Fibroblast of skin of right biceps (primary cell): ENCODE data around the gene CRYBG1.

ENCODE experiments used
- DNase-seq: peaks from one replicate; pipeline ENCODE4 v3.0.0-alpha.2; 2013

The CRYBG1 gene, protein sequence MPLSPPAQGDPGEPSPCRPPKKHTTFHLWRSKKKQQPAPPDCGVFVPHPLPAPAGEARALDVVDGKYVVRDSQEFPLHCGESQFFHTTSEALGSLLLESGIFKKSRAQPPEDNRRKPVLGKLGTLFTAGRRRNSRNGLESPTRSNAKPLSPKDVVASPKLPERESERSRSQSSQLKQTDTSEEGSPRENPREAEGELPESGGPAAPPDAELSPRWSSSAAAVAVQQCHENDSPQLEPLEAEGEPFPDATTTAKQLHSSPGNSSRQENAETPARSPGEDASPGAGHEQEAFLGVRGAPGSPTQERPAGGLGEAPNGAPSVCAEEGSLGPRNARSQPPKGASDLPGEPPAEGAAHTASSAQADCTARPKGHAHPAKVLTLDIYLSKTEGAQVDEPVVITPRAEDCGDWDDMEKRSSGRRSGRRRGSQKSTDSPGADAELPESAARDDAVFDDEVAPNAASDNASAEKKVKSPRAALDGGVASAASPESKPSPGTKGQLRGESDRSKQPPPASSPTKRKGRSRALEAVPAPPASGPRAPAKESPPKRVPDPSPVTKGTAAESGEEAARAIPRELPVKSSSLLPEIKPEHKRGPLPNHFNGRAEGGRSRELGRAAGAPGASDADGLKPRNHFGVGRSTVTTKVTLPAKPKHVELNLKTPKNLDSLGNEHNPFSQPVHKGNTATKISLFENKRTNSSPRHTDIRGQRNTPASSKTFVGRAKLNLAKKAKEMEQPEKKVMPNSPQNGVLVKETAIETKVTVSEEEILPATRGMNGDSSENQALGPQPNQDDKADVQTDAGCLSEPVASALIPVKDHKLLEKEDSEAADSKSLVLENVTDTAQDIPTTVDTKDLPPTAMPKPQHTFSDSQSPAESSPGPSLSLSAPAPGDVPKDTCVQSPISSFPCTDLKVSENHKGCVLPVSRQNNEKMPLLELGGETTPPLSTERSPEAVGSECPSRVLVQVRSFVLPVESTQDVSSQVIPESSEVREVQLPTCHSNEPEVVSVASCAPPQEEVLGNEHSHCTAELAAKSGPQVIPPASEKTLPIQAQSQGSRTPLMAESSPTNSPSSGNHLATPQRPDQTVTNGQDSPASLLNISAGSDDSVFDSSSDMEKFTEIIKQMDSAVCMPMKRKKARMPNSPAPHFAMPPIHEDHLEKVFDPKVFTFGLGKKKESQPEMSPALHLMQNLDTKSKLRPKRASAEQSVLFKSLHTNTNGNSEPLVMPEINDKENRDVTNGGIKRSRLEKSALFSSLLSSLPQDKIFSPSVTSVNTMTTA (N-terminal part only)

DNA sequence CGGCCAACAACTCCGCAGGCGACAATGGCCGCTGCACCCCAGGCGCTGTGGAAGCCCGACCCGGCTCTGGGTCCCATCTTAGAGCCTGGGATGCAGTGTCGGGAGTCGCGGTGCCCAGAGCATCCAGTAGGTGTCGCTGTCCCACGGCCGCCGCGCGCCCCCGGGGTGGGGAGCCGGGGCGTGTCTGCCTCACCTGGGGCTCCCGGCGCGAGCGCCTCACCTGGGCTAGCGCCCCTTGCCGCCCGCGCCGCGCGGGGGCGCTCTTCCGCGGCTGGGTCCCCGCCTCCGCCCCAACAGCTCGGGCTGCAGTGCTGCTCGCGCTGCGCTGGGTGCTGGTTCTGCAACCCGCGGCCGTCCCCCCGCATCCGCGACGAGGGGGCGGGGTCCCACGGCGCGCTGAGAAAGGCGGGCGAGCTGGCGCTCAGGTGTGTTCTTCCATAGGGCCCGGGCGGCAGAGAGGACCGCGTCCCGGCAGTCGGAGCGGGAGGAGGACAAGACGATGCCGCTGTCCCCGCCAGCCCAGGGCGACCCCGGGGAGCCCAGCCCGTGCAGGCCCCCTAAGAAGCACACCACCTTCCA lies at the start of gene CRYBG1:
Gene CRYBG1 (plus strand): TSS at position 308 of the 579 bp plus-strand sequence. CDS start 192 bp downstream, at position 500.
- peak; percentile 26 for DNase-seq

DNA sequence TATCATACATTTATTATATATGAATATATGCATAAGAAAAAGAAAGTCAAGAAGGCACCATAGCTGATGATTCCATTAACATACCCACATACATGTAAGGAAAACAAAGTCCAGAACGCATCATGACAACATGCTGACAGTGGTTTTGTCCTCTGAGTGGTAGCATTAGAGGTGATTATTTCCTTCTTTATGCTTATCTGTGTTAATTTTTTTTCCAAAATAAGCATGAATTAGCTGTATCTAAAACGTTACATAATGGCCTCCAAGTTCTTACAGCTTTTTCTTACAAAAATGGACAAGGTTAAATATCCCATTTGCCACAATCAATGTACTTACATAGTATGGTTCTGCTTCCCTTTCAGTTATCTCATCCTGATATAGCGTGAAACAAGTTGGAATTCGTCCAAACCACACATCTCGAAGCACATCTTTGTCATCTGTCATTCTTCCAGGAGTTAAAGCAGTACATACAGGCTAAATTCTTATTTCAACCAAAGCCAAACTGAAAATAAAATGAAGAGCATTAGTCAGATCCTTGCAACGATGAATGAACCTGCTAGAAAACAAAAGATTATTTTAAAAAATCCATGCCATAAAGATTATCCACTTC lies 44.6 kb upstream of the CRYBG1 start:
- DNase-seq: peak; percentile 51

DNA sequence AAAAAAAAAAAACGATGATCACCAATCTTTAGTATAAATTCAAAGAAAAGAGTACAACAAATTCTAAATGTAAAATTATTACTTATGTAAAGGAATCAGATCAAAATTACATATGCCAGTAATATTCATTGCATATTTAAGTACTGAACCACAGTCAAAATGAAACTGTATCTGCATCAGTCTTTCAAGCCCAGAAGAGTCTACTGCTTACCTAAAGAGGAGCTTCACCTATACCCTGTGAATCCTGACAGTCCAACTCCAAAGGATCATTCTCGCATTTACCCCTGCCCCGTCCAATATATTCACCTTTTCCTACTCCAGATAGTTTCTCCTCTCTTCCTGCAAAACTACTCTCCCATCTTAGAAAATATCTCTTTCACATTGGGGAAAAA lies 44.1 kb upstream of the CRYBG1 start:
- DNase-seq: no peak

DNA sequence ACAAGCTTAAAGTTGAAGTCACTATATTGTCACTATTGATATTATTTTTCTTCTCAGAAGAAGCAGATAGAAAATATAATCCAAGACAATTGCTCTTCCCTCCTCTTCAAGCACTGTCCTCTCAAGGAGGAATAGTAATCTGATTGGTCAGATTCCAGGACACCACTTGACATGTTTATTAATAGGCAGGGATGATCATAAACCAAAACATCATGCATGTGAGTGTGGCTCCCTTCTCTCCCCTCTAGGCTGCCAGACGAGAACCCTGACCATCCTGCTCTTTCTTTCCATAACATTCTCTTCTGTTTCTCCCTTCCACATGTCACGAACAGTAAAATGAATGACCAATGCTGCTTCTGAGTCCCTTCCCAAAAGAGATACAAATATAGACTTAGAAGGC lies 42.5 kb upstream of the CRYBG1 start:
- no peak for DNase-seq

DNA sequence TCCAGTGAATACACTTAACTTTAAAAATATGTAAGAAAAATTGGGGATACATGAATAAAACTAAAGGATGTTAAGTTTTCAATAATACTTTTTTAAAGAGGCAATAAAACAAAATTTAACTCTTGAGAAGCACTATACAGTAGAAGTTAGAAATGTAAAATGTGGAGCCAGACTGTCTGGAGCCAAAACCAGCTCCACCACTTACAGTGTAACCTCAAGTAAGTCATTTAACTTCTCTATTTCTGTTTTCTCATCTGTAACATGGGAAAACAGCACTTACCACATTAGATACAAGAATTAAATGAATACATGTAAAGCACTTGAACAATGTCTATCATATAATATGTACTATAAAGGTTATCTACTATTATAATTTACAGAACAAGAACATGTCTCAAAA lies 41.7 kb upstream of the CRYBG1 start:
- DNase-seq: no peak

DNA sequence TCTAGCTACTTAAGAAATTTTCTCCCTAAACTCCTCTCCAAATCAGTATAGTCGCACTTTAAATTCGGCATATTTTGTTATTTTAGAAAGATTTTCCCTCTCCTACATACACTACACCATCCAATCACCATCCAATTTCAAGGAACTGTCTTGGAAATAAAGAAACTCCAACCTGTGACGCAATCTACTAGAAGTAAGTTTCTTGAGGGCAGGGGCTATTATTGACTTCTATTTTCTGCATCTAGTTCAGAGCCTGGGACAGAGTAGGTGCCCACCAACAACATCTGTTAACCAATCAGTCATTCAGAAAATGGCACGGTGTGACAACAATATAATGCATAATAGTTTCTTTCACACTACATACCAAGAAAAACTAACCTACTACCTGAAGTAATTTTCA lies 38.6 kb upstream of the CRYBG1 start:
- DNase-seq: no peak

DNA sequence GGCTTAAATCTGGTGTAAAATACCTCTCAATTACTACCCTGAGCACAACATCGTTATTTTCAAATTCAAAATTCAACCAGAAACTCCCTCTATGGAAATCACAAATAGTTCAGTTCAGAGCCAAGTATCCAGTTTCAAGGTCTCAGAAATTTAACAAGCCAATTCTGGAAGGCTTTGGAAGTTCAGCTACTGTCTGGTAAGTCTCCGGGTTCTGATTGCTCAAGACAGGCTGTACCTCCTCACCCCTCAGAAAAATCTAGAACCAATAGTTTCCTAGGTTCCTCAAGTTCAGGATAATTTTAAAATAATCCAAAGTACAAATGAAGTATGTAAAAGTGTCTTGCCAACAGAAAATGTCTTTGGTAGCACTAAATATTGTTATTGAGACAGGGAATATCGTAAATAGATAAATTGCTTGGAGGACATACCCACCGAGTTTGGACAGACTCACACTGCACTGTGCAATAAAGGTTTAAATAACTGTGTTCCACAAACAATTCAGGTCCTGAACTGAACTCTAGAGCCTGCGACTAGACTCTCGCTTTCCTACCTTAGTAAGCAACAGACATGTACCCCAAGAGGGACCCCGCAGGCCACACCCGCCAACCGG lies 35.7 kb upstream of the CRYBG1 start:
- no peak for DNase-seq

DNA sequence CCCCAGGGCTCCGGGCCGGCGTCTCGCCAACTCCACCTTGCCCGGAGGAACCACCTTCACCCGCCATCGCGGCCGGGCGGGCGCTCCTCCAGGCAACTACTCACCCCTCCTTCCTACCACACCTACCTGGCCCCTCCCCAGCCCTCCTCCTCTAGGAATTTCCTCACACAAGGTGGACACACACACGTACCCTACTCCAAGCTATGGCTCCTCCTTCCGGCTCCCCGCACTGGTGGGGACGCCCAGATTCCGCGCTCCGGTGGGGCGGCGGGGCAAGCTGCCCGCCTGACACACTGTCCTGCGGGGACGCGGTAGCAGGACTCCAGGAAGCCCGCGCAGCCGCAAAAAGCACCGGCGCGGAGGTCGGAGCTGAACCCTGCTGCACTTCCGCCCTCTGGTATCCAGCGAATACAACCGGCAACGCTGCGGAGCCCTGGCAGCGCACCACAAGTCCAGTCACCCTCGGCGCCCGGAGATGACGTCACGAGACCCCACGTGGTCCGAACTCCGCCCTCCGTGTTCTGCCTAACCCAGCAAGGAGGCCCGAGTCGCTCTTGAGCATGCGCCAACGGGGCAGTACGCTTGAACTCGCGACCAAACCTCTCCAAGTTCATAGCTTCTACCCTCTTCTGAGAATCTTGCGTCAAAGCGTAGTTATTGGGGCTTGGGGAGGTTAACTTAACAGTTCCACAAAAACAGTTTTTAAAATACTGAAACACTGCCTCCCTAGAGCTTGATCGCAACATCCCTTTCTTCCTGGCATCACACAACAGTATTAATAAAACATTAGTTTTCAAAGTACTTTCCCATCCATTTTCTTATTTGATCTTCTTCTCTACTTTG lies 35.0 kb upstream of the CRYBG1 start, which contains the start of gene ATG5:
Gene ATG5 (minus strand): TSS at position 425 of the 843 bp plus-strand sequence. CDS start 9,552 bp downstream, outside the sequence.
- DNase-seq: peak; percentile 99

DNA sequence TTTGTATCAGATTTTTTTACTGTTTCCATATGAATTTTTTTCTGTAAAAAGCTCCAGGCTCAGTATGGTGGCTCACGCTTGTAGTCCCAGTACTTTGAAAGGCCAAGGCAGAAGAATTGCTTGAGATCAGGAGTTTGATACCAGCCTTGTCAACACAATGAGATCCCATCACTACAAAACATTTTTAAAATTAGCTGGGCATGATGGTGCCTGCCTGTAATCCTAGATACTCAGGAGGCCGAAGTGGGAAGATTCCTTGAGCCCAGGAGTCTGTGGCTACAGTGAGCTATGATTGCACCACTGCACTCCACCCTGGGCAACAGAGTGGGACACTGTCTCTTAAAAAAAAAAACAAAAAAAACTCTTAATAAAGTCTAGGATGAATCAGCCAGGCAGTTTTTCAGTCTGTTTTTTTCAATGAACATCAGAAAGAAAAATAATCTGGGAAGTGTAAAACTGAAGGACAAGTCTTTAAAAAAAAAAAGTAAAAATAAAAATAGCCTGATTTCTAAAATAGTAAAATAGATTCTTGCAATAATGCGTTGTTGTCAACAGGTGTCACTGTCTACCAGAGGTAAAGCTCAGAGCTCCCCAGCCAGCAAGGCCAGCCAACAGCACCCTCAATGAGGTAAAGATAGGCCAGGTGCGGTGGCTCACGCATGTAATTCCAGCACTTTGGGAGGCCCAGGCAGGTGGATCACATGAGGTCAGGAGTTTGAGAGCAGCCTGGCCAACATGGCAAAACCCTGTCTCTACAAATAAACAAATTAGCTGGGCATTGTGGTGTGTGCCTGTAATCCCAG lies 25.7 kb upstream of the CRYBG1 start:
- peak; percentile 46 for DNase-seq

DNA sequence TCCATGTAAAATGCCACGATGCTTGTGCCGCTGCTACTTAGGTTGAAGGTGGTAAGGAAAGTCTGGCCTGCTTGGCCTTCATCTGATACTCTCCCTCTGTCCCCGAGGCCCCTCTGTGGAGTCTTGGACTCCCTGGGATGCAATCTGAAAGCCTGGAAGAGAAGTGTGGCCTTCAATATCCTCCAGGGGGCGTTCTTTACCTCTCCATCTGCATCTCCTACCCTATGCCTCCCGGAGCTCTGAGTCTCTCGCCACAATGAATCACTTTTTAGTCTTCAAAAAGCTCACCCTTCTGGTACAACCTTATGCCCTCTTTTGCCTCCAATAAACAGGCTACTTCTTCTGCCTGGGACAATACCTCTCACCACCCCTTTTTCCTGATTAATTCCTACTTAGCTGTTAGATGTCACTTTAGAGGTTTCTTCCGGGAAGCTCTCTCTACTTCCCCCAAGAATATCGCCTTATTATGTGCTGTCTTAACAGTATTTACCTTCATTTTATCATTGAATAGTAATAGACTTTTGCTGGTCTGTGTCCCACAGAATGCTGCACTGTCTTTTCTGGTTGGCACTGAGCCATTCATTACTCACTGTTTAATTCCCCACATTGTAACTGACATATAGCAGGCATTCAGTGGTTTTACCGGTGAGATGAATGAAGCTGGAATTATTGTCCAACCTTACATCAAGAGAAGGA lies 21.0 kb upstream of the CRYBG1 start:
- DNase-seq: peak; percentile 76

DNA sequence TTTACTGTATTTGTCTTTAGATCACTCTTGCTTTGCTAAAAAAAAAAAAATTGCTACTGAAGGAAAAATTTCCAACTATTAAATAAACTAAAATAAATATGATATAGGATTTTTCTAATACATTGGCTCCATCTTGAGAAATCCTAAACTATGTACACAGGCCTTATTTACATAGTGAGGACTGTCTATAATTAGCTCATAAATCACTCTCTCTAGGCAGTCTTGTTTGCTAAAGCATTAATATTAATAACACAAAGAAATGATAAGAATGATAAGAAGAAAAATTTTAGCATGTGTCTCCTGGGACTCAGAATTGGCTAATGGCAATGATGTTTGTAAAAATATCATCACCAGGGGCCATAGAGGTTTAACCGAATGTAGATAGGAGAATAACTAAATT lies 13.3 kb upstream of the CRYBG1 start:
- no peak for DNase-seq

DNA sequence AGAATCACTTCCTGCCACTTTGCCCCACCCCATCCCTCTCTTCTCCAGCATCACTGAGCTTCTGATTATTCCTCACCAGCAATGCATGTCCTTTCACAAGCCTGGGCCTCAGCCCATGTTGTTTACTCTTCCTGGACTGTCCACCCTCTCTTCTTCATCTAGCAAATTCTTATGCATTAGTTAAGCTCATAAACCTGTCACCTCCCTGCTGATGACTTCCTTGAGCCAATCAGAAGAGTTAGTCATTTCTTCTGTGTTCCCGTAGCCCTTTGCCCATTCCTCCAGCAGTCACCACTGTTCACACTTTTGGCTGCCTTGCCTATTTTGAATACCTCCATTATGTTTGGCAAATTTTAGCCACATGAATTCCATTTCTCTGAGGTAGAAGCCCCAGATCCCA lies 4.1 kb upstream of the CRYBG1 start:
- DNase-seq: no peak

DNA sequence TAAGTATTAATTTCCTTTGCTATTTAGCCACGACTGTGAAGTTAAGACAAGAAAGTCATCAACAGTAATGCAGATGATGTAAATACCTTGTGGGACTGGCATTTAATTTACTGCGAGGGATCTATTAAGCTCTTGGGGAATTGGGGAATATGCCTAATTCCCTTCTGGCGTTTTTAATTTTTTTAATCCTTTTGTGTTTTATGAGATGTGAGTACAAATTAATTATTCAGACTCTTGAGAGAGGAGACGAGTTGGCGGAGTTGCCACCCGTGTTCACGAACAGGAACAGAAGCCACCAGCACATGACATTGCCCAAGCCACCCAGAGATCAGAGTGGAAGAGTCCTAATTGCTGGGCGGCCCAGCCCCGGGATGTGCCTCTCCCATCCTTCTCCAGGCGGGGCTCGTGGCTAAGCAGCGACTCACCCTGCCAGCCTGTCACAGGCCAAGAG lies 533 bp upstream of the CRYBG1 start:
- no peak for DNase-seq

DNA sequence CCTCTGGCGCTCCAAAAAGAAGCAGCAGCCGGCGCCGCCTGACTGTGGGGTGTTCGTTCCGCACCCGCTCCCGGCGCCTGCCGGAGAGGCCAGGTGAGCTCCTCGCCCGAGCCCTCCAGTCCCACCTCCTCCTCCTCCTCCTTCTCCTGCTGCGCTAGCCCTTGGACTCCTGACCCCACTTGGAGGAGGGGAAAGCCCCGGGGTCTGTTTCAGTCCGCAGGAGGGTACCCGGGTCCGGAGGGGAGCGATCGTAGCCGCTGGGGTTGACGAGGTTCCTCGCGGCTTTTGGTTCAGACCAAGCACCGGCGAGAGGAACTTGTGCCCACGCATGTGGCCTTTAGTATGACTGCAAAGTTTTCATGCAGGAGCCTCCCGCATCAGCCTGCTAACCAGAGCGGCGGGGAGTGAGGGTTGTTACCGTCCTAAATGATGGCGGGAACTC lies 493 bp downstream of the CRYBG1 start:
- DNase-seq: no peak

DNA sequence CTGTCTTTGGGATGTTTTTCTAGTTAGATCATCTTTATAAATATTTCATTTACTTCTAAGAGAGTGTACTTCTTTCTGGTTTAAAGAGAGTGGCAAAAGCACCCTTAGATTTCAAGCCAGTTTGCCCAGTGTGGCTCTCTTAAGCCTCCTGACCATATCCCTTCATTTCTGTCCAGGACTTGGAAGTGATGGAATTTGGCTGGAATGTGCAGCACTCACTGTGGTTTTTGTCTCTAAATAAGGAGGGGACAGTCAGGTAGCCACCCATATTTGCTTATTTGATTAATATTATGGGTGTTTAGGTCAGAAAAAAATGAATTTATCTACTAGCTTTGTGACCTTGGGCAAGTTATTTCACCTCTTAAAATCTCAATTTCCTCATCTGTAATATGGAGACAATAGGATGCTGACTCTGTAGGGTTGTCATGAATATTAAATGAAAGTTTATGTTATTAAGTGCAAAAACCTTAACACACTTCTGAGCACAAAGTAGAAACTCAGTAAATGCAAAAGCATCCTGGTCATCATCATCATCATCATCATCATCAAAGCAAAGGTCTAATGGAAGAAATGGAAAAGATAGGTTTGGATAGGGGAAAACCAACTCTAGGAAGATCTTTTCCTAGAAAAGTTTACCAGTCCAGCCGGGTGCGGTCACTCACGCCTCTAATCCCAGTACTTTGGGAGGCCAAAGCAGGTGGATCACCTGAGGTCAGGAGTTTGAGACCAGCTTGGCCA lies 3.1 kb downstream of the CRYBG1 start:
- DNase-seq: peak; percentile 8

DNA sequence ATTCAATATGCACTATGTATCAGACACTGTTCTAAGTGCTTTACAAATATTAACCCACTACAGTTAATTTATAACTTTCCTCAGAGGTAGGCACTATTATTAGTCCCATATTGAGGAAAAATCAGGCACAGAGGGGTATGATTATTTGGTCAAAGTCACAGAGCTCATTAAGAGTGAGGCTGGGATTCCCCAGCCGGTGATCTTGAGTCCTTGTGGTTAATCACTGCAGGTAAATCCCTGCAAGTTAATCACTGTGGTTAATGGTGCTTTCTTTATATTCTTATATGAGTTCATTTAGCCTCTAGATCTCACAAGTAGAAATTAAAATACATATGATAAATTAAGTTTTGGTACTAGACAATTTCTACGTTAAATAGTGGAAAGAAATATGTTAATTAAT lies 9.2 kb downstream of the CRYBG1 start:
- DNase-seq: no peak

DNA sequence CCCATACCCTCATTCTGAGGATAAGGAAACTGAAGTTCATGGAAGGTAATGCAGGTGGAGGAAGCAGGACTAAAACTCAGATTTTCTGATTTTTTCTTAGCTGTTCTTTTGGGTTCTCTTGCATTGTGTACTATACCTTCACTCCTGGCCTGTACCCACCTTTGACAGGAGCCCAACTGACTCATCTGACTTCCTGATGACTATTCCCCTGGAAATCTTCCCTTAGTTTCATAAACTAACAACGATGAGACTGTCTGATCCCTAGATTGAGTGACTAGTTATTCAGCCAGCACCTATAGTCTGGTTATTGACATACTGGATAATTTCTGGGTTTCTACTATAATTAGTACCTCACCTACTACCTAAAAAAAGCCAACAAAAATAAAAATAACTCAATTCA lies 10.1 kb downstream of the CRYBG1 start:
- DNase-seq: no peak

DNA sequence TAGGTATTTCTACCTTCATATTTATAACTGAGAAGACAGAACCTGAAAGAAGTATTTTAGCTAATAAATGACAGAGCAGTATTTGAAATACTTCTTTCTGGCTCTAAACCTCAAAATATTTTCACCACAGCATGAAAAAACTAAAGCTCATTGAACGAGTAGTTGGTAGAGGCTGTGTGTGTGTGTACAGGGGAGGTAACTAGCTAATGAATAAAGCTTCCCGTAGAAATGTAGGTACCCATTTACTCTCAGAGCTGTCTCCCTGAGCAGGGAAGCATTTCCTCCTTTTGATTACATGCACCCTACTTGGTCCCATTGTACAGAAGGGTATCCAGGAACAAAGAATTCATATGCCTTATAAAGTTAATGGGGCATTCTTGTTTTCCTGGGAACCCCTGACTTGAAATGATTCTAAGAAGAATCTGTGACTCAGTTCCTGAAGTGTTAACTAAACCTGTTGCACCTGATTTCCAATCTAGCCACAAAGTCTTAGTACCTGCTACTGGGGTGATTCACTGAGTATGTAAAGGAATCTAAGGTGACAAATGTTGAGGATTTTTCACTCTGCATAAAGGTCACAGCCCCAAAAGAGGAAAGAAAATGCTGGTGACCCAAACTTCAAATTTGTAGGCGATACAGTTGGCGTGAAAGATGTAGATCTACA lies 12.5 kb downstream of the CRYBG1 start:
- no peak for DNase-seq
